HG03039 (cell line): ENCODE results near the gene ALMS1.
"Not testable (repeated sequence)": the region's sequence is repeated elsewhere in the genome, so short reads cannot be mapped to it uniquely, and the experiment has no call there.

Experiments
- ATAC-seq: cut with Tn5 transposase; IDR thresholded peaks from one replicate; pipeline ENCODE4 v1.9.1; 2021; ENCODE audit warnings: mild to moderate bottlenecking, moderate library complexity; ENCODE audit not compliant: unreplicated experiment

Gene ALMS1

DNA sequence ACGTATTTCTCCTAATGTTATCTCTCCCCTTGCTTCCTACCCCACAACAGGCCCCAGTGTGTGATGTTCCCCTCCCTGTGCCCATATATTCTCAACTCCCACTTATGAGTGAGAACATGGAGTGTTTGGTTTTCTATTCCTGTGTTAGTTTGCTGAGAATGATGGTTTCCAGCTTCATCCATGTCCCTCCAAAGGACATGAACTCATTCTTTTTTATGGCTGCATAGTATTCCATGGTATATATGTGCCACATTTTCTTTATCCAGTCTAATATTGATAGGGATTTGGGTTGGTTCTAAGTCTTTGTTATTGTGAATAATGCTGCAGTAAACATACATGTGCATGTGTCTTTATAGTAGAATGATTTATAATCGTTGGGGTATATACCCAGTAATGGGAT, 119.2 kb downstream of the ALMS1 start:
- ATAC-seq = not testable (repeated sequence)

DNA sequence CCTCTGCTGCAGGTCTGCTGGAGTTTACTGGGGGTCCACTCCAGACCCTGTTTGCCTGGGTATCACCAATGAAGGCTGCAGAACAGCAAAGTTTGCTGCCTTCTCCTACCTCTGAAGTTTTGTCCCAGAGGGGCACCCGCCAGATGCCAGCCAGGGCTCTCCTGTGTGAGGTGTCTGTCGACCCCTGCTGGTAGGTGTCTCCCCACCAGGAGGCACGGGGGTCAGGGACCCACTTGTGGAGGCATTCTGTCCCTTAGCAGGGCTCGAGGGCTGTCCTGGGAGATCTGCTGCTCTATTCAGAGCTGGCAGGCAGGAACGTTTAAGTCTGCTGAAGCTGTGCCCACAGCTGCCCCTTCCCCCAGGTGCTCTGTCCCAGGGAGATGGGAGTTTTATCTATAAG, 124.8 kb downstream of the ALMS1 start:
- ATAC-seq = not testable (repeated sequence)

DNA sequence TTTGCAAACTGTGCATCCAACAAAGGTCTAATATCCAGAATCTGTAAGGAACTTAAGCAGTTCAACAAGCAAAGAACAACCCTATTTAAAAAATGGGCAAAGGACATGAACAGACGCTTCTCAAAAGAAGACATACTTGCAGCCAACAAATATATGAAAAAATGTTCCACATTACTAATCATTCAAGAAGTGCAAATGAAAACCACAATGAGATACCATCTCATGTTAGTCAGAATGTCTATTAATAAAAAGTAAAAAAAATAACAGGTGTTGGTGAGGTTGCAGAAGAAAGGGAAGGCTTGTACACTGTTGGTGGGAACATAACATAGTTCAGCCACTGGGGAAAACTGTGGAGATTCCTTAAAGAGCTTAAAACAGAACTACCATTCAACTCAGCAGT, 130.4 kb downstream of the ALMS1 start:
- ATAC-seq = no peak

- ATAC-seq = no peak
Observed at GRCh38 chr2:73528688-73529087, 143.1 kb downstream of the ALMS1 start.

DNA sequence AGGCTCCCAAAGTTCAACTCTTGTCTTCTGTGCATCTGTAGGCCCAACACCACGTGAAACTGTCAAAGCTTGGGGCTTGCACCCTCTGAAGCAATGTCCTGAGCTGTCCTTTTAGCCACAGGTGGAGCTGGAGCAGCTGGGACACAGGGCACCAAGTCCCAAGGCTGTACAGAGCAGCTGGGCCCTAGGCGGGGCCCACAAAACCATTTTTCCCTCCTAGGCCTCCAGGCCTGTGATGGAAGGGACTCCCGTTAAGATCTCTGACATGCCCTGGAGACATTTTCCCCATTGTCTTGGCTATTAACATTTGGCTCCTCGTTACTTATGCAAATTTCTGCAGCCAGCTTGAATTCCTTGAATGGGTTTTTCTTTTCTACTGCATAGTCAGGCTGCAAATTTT, 145.1 kb downstream of the ALMS1 start:
- not testable (repeated sequence) for ATAC-seq

- ATAC-seq = no peak
Observed at GRCh38 chr2:73532381-73532780, 146.7 kb downstream of the ALMS1 start.

DNA sequence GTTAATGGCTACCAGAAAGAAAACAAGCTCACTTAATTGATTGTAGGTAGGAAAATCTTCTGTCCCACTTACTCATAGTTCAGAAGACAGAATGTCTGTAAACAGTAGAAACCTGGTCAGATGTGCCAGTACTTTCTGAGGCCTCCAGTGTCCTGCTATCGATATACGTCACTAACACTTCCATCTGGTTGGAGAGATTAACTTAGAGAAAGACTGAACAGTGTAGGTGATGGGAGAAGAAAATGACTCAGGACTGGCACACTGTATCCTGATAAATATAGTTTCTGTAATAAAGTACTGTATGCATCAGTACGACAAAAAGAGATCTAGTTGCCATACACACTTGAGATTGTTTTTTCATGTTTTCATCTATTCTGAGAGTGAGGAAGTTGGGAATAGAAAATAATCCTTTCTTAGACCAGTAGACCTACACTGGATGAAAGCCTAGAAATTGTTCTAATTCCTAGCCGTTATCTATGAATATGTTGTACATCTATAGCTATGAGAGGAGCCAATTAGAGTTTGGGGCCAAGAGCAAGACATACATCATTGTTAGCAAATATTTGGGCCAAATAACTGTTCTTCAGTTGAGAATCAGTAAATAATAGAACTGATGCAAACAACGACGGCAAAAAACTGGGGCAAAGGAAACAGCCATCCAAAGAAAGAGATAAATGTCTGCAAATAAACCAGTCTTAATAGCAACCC, 150.7 kb downstream of the ALMS1 start:
- ATAC-seq = no peak

GRCh38 chr2:73560875-73561274, 175.2 kb downstream of the ALMS1 start:
- ATAC-seq = not testable (repeated sequence)

GRCh38 chr2:73561422-73561821, 175.8 kb downstream of the ALMS1 start:
- no peak for ATAC-seq

DNA sequence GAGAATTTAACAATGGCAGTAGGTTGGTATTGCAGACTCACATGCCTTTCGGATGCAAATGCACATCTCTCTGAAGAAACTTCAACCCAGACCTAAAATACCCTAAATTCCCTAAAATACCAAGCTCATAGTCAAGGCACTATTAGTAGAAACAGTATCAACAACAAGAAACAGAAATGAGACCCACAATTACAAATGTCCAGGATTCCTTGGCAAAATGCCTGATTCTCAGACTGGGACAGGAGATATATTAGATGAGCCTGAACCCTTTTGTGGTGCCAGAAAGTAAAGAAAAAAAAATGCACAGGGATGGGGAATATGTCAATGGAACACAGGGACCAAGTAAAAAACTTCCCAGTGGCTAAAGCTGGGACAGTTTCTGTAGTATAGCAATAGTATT, 179.3 kb downstream of the ALMS1 start:
- ATAC-seq = no peak

GRCh38 chr2:73566288-73566878, 180.7 kb downstream of the ALMS1 start:
- ATAC-seq = no peak

DNA sequence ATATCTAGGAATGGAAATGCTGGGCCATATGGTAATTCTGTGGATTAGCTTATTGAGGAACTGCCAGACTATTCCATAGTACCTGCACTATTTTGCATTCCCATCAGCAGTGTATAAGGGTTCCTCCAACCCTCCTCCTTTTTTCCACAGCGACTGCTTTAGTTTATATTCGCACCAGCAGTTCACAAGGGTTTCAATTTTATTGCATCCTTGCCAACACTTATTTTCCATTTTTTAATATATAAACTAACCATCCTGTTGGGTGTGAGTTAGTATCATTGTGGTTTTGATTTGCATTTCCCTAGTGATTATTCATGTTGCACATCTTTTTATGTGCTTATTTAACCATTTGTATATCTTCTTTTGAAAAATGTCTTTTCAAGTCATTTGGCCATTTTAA, 189.6 kb downstream of the ALMS1 start:
- ATAC-seq = no peak

GRCh38 chr2:73582364-73582763, 196.7 kb downstream of the ALMS1 start:
- ATAC-seq = no peak

DNA sequence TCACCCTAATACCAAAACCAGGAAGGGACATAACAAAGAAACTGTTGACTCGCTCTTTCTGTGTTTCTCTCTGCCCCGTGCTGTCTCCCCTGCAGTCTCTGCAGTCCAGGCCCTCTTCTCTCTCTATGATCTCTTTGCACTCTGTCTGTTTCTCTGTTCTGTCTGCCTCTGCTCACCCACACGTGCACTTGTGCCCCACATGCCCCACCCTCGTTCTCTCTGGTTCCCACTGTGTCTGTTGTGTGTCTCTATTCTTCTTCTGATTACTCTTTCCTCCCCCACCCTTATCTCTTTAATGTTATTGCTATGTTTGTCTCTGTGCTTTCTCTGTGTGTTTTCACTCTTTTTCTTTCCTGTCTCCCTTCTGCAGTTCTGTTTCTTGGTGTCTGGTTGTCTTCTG, 202.5 kb downstream of the ALMS1 start:
- no peak for ATAC-seq

DNA sequence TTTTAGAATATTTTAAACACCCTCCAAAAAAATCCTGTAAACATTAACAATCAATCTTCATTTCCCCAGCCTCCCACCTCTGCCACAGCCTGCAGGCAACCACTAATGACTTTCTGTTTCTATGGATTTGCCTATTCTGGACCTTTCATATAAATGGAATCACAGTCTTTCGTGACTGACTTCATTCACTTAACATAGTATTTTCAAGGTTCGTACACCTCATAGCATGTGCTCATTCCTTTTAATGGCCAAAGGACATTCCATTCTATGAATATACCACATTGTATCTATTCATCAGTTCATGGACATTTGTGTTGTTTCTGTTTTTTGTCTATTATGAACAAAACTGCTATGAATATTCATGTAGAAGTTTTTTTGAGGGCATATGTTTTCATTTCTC, 208.0 kb downstream of the ALMS1 start:
- no peak for ATAC-seq

- ATAC-seq = no peak
Observed at GRCh38 chr2:73594251-73594650, 208.6 kb downstream of the ALMS1 start.

GRCh38 chr2:73601780-73602179, 216.1 kb downstream of the ALMS1 start:
- no peak for ATAC-seq

DNA sequence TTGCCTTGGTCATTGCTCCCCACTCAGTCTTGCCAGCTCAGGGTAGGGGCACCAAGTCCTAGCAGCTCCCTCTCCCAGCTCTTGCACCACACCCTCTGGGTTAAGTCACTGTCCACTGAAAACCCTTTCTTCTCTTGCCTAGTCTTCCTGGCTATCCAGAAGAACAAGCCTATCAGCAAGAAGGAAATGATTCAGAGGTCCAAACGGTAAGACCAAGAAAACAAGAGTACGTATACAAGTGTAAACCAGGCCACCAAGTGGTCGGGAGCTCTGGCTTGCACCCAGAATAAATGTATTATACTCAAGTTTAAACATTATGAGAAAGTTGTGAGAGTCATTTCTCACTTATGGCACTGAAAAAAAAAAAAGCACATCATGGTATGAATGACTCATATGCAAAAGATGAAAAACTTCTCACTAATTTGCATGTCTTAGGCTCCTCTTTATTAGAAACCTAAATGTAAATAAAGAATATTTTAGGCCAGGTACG, 217.5 kb downstream of the ALMS1 start:
- not testable (repeated sequence) for ATAC-seq

- ATAC-seq = not testable (repeated sequence)
Observed at GRCh38 chr2:73604589-73604988, 219.0 kb downstream of the ALMS1 start.

DNA sequence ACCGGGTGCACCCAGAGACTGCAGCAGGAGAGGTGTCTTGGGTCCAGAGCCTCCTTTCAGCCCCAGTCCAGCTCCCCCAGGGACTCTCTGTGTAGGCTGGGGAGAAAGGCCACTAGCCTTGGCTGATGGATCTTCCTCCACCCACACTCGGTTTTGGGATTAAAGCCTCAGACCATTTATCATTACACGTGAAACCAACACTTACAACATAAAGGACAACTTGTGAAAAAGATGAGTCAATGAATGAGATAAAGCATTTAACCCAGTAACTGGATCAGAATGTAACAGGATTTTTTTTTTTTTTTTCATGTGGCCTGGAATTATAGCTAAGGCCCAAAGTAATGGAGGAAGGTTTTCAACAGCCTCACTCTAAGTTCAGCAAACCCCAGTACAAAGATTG, 224.5 kb downstream of the ALMS1 start:
- no peak for ATAC-seq

DNA sequence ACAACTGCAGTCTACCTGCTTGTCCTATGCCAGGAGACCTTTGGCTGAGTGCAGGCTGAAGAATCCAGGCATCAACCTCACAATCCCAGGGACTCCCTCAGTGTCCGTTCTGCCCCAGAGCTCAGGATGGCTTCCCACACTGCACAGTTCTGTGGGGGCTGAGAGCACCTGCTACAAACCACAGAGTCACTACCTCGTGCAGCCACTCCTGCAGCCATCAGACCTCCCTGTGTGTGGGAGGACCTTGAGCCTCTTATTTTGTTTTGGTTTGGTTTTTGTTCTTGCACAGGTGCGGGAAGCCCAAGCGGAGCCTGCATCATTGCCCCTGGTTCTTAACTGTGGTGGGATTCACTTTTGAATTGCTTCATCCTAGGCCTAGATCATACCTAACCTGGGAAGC, 225.6 kb downstream of the ALMS1 start:
- ATAC-seq = peak; percentile 63

GRCh38 chr2:73611867-73612266, 226.2 kb downstream of the ALMS1 start:
- ATAC-seq = no peak

DNA sequence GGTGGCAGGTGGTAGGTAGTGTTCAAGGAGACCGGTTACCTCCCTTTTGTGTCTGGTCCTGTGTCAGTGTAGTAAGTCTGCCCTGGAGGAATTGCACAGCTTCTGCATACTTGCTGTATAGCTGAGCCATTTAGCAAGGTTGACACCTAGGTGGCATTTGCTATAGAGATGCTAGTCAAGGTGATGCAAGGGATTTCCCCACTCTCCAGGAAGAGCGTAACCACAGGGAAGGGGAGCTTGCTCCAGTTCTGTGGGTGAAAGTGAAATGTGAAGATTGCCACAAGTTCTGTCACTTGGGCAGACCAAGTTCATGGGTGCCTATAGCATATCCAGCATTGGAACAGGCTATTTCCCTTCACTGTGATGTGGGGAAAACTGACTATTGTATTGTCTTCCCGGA, 228.5 kb downstream of the ALMS1 start:
- no peak for ATAC-seq
